ENCODE data around the gene PLCH1. TPM values are rescaled to one million over a fixed set of nuclear protein-coding genes. Genes with fewer than 3 reads are reported as not detected.
"Not testable (repeated sequence)": the region's sequence is repeated elsewhere in the genome, so short reads cannot be mapped to it uniquely, and the experiment has no call there.

PLCH1 gene
- total and polyA plus RNA-seq, 3 experiments from 2014 or later: not detected

- DNase-seq, POLR2A ChIA-PET, H3K36me3 Mint-ChIP-seq: not testable (repeated sequence)
Measured at GRCh38 chr3:155614410-155614809, 130.5 kb downstream of the PLCH1 start.

GRCh38 chr3:155611456-155611855, 133.4 kb downstream of the PLCH1 start:
- H3K36me3 Mint-ChIP-seq: no peaks in the 10 kb centered on the region
- Histone ChIP-seq H3K4me1 (ENCODE audit: insufficient read depth, low read length) (no peaks in the 10 kb centered on the region), H3K9me3 (ENCODE audit: low read length) (peaks cover 8% of the 10 kb centered on the region), H3K27me3 (ENCODE audit: insufficient read depth, low read length, poor library complexity, severe bottlenecking) (no peaks in the 10 kb centered on the region), H3K36me3 (ENCODE audit: insufficient read depth, low read length) (no peaks in the 10 kb centered on the region), H3K27ac (ENCODE audit: low read depth, low read length) (no peak overlapping the region), H3K4me3 (ENCODE audit: low read length) (no peak overlapping the region)
- H3K4me1 Mint-ChIP-seq: no peaks in the 10 kb centered on the region
- no peak for DNase-seq
- H3K27ac Mint-ChIP-seq: no peak overlapping the region
- POLR2A ChIA-PET: no interaction called here
- H3K4me3 Mint-ChIP-seq: no peak overlapping the region
- CTCF ChIA-PET: no interaction called here
- peaks cover 4 to 9% of the 10 kb centered on the region in 2 donors for H3K27me3 Mint-ChIP-seq
- H3K9me3 Mint-ChIP-seq: peaks cover 10 to 24% (median 19%) of the 10 kb centered on the region in 5 donors

More at GRCh38 chr3:155614410-155614809, 130.5 kb downstream of the PLCH1 start:
- H3K4me1 Mint-ChIP-seq; H3K4me3 ChIP-seq (ENCODE audit: low read length); H3K27ac ChIP-seq (ENCODE audit: low read depth, low read length); H3K9me3 ChIP-seq (ENCODE audit: low read length); H3K36me3 ChIP-seq (ENCODE audit: insufficient read depth, low read length); H3K27me3 ChIP-seq (ENCODE audit: insufficient read depth, low read length, poor library complexity, severe bottlenecking); H3K27me3 Mint-ChIP-seq; CTCF ChIA-PET; H3K4me1 ChIP-seq (ENCODE audit: insufficient read depth, low read length); H3K4me3 Mint-ChIP-seq: not testable (repeated sequence)
- H3K27ac Mint-ChIP-seq: peak overlapping the region in 1 of 8 donors; percentile 6
- peaks cover 4 to 31% (median 12%) of the 10 kb centered on the region in 5 donors for H3K9me3 Mint-ChIP-seq

DNA sequence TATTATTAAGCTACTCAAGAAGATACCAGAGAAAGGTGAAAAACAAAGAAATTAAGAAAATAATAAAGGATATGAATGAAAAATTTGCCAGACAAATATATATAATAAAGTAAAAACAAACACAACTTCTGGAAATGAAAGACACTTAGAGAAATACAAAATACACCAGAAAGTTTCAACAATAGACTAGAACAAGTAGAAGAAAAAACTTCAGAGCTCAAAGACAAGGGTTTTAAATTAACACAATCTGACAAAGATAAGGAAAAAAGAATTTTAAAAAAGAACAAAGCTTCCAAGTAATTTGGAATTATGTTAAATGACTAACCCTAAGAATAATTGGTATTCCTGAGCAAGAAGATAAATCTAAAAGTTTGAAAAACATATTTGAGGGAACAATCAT, 135.3 kb downstream of the PLCH1 start:
- H3K27me3 ChIP-seq (ENCODE audit: insufficient read depth, low read length, poor library complexity, severe bottlenecking): no peaks in the 10 kb centered on the region
- DNase-seq: no peak
- no peak overlapping the region for H3K27ac ChIP-seq (ENCODE audit: low read depth, low read length)
- ChIA-PET POLR2A (no interaction called here), CTCF (no interaction called here)
- Mint-ChIP-seq H3K9me3 (peaks cover 9 to 19% (median 14%) of the 10 kb centered on the region in 5 donors), H3K27ac (no peak overlapping the region), H3K36me3 (no peaks in the 10 kb centered on the region), H3K4me3 (no peak overlapping the region), H3K4me1 (no peaks in the 10 kb centered on the region), H3K27me3 (peaks cover 4 to 22% of the 10 kb centered on the region in 2 donors)
- no peaks in the 10 kb centered on the region for H3K36me3 ChIP-seq (ENCODE audit: insufficient read depth, low read length)
- H3K9me3 ChIP-seq (ENCODE audit: low read length): peaks cover 8% of the 10 kb centered on the region
- no peak overlapping the region for H3K4me3 ChIP-seq (ENCODE audit: low read length)
- no peaks in the 10 kb centered on the region for H3K4me1 ChIP-seq (ENCODE audit: insufficient read depth, low read length)

- Mint-ChIP-seq H3K4me3 (no peak overlapping the region), H3K4me1 (no peaks in the 10 kb centered on the region), H3K27me3 (peaks cover 4 to 23% of the 10 kb centered on the region in 2 donors), H3K9me3 (peaks cover 8 to 19% (median 15%) of the 10 kb centered on the region in 5 donors), H3K27ac (no peak overlapping the region), H3K36me3 (no peaks in the 10 kb centered on the region)
- Histone ChIP-seq H3K27ac (ENCODE audit: low read depth, low read length) (no peak overlapping the region), H3K36me3 (ENCODE audit: insufficient read depth, low read length) (no peaks in the 10 kb centered on the region), H3K9me3 (ENCODE audit: low read length) (peaks cover 8% of the 10 kb centered on the region), H3K4me1 (ENCODE audit: insufficient read depth, low read length) (no peaks in the 10 kb centered on the region), H3K4me3 (ENCODE audit: low read length) (no peak overlapping the region), H3K27me3 (ENCODE audit: insufficient read depth, low read length, poor library complexity, severe bottlenecking) (no peaks in the 10 kb centered on the region)
- ChIA-PET CTCF (interaction anchor here (1.3 kb wide), 1 partner anchor 14 kb away, joined by 3 read pairs; no protein-coding TSS in a partner anchor), POLR2A (no interaction called here)
- no peak for DNase-seq
Measured at GRCh38 chr3:155608228-155608920, 136.5 kb downstream of the PLCH1 start.

DNA sequence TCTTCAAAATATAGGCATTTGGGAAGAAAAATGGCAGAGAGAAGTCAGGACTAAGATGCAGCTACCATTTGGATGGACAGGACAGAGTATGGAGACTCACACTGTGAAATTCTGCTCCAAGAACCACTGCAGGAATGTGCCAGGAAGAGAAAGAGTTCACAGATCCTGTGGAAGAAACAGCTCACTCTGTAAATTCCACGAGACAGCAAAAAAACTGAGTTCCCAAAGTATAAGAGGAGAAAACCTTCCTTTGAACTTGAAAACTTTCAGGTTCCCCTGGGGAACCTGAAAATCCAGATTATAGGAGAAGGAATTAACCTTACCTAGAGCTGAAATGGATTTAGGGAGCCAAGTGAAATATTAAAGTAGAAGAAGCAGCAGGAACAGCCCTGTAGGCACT, 137.1 kb downstream of the PLCH1 start:
- Histone ChIP-seq H3K4me3 (ENCODE audit: low read length) (no peak overlapping the region), H3K4me1 (ENCODE audit: insufficient read depth, low read length) (no peaks in the 10 kb centered on the region), H3K27me3 (ENCODE audit: insufficient read depth, low read length, poor library complexity, severe bottlenecking) (no peaks in the 10 kb centered on the region), H3K36me3 (ENCODE audit: insufficient read depth, low read length) (no peaks in the 10 kb centered on the region), H3K9me3 (ENCODE audit: low read length) (peaks cover 8% of the 10 kb centered on the region), H3K27ac (ENCODE audit: low read depth, low read length) (no peak overlapping the region)
- no peak for DNase-seq
- ChIA-PET POLR2A (no interaction called here), CTCF (interaction anchor here (1.3 kb wide), 1 partner anchor 14 kb away, joined by 3 read pairs; no protein-coding TSS in a partner anchor)
- H3K4me1 Mint-ChIP-seq: no peaks in the 10 kb centered on the region
- H3K4me3 Mint-ChIP-seq: no peak overlapping the region
- peaks cover 6 to 18% (median 15%) of the 10 kb centered on the region in 5 donors for H3K9me3 Mint-ChIP-seq
- H3K27ac Mint-ChIP-seq: no peak overlapping the region
- no peaks in the 10 kb centered on the region for H3K36me3 Mint-ChIP-seq
- H3K27me3 Mint-ChIP-seq: peaks cover 4 to 23% of the 10 kb centered on the region in 2 donors

DNA sequence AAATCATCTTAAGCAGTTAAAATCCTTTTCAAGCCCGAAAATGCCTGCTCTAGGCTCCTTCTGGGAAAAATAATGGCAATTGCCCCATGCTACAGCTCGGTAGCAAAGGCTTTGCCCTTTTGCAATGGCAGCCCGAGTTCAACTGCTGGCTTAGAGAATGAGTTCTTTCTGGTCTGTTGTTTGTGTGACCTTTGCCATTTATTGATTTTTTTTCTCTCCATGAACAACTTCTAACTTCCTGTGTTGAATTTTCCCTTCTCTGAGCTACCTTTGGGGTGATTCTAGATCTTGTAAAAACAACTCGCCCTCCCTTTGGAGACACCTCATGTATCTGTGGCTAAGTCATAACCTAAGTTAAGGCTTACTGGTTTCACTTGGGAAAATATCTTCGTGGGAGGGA, 139.3 kb downstream of the PLCH1 start:
- DNase-seq: no peak
- ChIA-PET CTCF (no interaction called here), POLR2A (no interaction called here)
- H3K4me1 Mint-ChIP-seq: no peaks in the 10 kb centered on the region
- H3K27me3 Mint-ChIP-seq: peaks cover 4 to 23% of the 10 kb centered on the region in 2 donors
- Histone ChIP-seq H3K36me3 (ENCODE audit: insufficient read depth, low read length) (no peaks in the 10 kb centered on the region), H3K4me3 (ENCODE audit: low read length) (no peak overlapping the region), H3K27me3 (ENCODE audit: insufficient read depth, low read length, poor library complexity, severe bottlenecking) (no peaks in the 10 kb centered on the region), H3K27ac (ENCODE audit: low read depth, low read length) (no peak overlapping the region), H3K9me3 (ENCODE audit: low read length) (peaks cover 8% of the 10 kb centered on the region), H3K4me1 (ENCODE audit: insufficient read depth, low read length) (no peaks in the 10 kb centered on the region)
- H3K4me3 Mint-ChIP-seq: no peak overlapping the region
- H3K27ac Mint-ChIP-seq: no peak overlapping the region
- H3K9me3 Mint-ChIP-seq: peaks cover 6 to 13% (median 11%) of the 10 kb centered on the region in 5 donors
- no peaks in the 10 kb centered on the region for H3K36me3 Mint-ChIP-seq

DNA sequence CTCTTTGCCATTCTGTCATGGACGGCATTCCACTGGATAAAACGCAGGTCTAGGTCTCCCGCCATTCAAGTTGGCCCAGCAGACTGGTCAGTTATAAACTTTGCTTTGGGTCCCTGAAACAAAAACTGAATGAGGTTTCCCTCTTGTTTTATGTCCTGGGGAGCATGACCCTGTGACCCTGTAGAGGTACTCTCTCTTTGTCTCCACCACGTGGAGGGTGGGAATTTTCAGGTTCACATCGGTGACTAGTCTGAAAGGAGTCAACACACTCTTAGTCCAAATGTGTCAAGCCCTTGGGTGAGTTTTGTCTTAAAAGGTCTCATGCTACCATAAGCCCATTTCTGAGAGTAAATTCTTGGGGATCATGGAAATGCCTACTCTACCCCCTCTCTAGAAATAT, 139.9 kb downstream of the PLCH1 start:
- Histone ChIP-seq H3K36me3 (ENCODE audit: insufficient read depth, low read length) (no peaks in the 10 kb centered on the region), H3K4me1 (ENCODE audit: insufficient read depth, low read length) (no peaks in the 10 kb centered on the region), H3K27me3 (ENCODE audit: insufficient read depth, low read length, poor library complexity, severe bottlenecking) (no peaks in the 10 kb centered on the region), H3K4me3 (ENCODE audit: low read length) (no peak overlapping the region), H3K27ac (ENCODE audit: low read depth, low read length) (no peak overlapping the region), H3K9me3 (ENCODE audit: low read length) (peaks cover 8% of the 10 kb centered on the region)
- Mint-ChIP-seq H3K36me3 (no peaks in the 10 kb centered on the region), H3K27me3 (peaks cover 4 to 23% of the 10 kb centered on the region in 2 donors), H3K4me1 (no peaks in the 10 kb centered on the region), H3K9me3 (peaks cover 6 to 13% (median 9%) of the 10 kb centered on the region in 5 donors), H3K4me3 (no peak overlapping the region), H3K27ac (no peak overlapping the region)
- ChIA-PET CTCF (no interaction called here), POLR2A (no interaction called here)
- DNase-seq: no peak

DNA sequence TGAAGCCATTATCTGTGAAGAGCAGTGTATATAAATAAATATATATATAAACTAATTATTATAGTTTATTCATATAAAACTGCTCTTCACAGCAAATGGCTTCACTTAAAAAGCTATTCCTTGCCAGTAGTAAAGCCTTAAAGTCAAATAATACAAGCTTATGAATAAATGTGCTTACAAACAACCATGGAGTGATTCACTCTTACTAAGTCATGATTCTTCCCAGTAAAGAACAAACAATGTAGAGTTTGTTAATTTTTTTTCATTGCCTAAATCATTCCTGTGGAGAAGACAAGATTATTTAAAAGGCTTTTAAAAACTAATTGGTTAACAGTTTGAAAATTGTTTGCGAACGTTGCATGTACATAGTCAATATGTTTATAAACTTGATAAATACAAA, 140.7 kb downstream of the PLCH1 start:
- Histone ChIP-seq H3K4me1 (ENCODE audit: insufficient read depth, low read length) (no peaks in the 10 kb centered on the region), H3K4me3 (ENCODE audit: low read length) (no peak overlapping the region), H3K27me3 (ENCODE audit: insufficient read depth, low read length, poor library complexity, severe bottlenecking) (no peaks in the 10 kb centered on the region), H3K9me3 (ENCODE audit: low read length) (peaks cover 7% of the 10 kb centered on the region), H3K36me3 (ENCODE audit: insufficient read depth, low read length) (no peaks in the 10 kb centered on the region), H3K27ac (ENCODE audit: low read depth, low read length) (no peak overlapping the region)
- no peak for DNase-seq
- ChIA-PET CTCF (no interaction called here), POLR2A (no interaction called here)
- H3K4me1 Mint-ChIP-seq: no peaks in the 10 kb centered on the region
- peaks cover 4 to 19% of the 10 kb centered on the region in 2 donors for H3K27me3 Mint-ChIP-seq
- H3K36me3 Mint-ChIP-seq: no peaks in the 10 kb centered on the region
- H3K9me3 Mint-ChIP-seq: peaks cover 1 to 9% (median 4%) of the 10 kb centered on the region in 5 donors
- H3K27ac Mint-ChIP-seq: no peak overlapping the region
- no peak overlapping the region for H3K4me3 Mint-ChIP-seq

All from CD8-positive, alpha-beta memory T cell (primary cell).